ENCODE data around the gene MACROD2.

Gene MACROD2

GRCh38 chr20:15047601-15048000 is 1052.3 kb downstream of the MACROD2 start:
- no peak overlapping the region for H3K4me3 ChIP-seq (ENCODE audit: low read depth, low read length)
- POLR2A ChIA-PET: no interaction called here
- H3K36me3 ChIP-seq (ENCODE audit: control insufficient read depth in 2 of 2, insufficient read depth in 1 of 2, low read length in 2 of 2): no peaks in the 10 kb centered on the region
- H3K9me3 ChIP-seq (ENCODE audit: control insufficient read depth, insufficient read depth, low read depth, low read length): no peaks in the 10 kb centered on the region
- H3K27ac ChIP-seq (ENCODE audit: extremely low read depth, low read depth, low read length): no peak overlapping the region
- no peaks in the 10 kb centered on the region for H3K4me1 ChIP-seq (ENCODE audit: control insufficient read depth, insufficient read depth, low read length)
- TF ChIP-seq ZNF654 (tag by site-specific recombination; IDR thresholded peaks at IDR 0.05; ENCODE audit: low read depth) (no peak), ZNF530 (tag by site-specific recombination; IDR thresholded peaks at IDR 0.05; ENCODE audit: low read depth) (no peak), ZNF670 (tag by site-specific recombination; IDR thresholded peaks at IDR 0.05; ENCODE audit: low read depth) (no peak), KLF7 (tag by site-specific recombination; IDR thresholded peaks at IDR 0.05; ENCODE audit: borderline replicate concordance) (no peak), MYNN (tag by site-specific recombination; IDR thresholded peaks at IDR 0.05; ENCODE audit: borderline replicate concordance) (no peak), ZNF837 (tag by site-specific recombination; IDR thresholded peaks at IDR 0.05) (no peak), PRDM1 (tag by site-specific recombination; IDR thresholded peaks at IDR 0.05) (no peak), ZNF302 (tag by site-specific recombination; IDR thresholded peaks at IDR 0.05; ENCODE audit: low read depth) (no peak), ZNF555 (tag by site-specific recombination; conservative IDR thresholded peaks at IDR 0.05) (no peak), ZBTB11 (tag by site-specific recombination; conservative IDR thresholded peaks at IDR 0.05; ENCODE audit: low read depth) (no peak), GFI1B (tag by site-specific recombination; IDR thresholded peaks at IDR 0.05) (no peak), PRDM2 (tag by site-specific recombination; IDR thresholded peaks at IDR 0.05; ENCODE audit: borderline replicate concordance) (no peak), BCL11B (tag by site-specific recombination; IDR thresholded peaks at IDR 0.05; ENCODE audit: low read depth) (no peak), PRDM4 (tag by site-specific recombination; IDR thresholded peaks at IDR 0.05) (no peak), PBX3 (CRISPR knock-in tag; IDR thresholded peaks at IDR 0.05) (no peak), ZNF629 (tag by site-specific recombination; IDR thresholded peaks at IDR 0.05) (no peak), ZNF26 (tag by site-specific recombination; IDR thresholded peaks at IDR 0.05) (no peak), ZNF391 (tag by site-specific recombination; IDR thresholded peaks at IDR 0.05; ENCODE audit: borderline replicate concordance, low read depth) (no peak)
- CTCF ChIA-PET: no interaction called here
